Right hindlimb (tissue), 1 donor: ENCODE measurements around the gene RBKS.

Source experiments
- DNase-seq: peaks from one replicate; pipeline ENCODE4 v3.0.0-alpha.2; 2018

Gene RBKS

DNA sequence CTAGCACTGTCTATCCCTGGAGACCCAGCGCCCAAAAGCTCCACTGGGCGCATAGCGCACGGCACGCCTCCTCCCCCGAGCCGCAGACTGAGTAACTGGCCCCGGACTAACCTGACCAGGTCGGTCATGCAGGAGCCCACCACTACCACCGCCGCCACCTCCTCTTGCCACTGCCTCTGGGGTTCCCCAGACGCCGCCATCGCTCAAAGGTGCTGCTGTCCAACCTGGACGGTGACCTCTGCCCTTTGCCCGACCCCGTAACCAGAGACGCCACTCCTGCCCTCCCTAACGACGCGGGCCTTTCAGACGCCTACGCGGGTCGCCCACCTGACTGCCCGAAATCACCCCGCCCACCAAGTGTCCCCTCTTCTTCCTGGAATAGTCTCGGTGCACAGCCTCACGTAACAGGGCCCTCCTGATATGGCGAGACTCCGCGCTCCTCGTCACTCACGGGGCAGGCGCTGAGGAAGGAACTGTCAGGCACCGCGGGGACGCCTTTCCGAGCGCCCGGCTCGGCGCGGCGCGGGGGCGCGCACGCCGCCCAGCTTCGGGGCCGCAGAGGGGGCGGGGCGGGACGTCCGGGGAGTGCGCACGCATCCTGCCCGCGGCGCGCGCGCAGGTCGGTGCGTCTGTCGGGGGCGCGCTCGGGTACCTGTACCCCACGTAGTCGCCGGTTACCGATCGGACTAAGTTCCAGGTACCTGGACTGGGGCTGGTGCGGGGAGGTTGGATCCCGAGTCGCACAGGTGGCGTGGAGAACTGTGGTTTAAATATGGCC lies at the start of gene RBKS, which contains the start of gene BABAM2:
Gene RBKS, minus strand, starts transcription at position 242 of the 778 bp plus-strand sequence. Its CDS starts 42 bp downstream, at position 200.
Gene BABAM2, plus strand, starts transcription at position 584 of the 778 bp plus-strand sequence. CDS start 3,828 bp downstream, outside the sequence.
- DNase-seq: peak; percentile 91

DNA sequence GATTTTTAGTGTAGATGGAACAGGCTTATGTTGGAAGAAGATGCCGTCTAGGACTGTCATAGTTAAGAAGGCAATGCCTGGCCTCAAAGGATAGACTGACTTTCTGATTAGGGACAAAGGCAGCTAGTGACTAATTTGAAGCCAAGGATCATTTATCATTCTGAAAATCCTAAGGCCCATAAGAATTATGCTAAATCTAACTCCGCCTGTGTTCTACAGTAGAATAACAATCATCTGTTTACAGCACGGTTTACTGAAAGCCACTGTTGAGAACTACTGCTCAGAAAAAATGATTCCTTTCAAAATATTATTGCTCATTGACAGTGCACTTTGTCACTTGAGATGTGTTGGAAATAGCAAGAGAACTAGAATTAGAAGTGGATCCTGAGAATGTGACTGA lies 44.8 kb upstream of the RBKS start:
- DNase-seq: no peak

DNA sequence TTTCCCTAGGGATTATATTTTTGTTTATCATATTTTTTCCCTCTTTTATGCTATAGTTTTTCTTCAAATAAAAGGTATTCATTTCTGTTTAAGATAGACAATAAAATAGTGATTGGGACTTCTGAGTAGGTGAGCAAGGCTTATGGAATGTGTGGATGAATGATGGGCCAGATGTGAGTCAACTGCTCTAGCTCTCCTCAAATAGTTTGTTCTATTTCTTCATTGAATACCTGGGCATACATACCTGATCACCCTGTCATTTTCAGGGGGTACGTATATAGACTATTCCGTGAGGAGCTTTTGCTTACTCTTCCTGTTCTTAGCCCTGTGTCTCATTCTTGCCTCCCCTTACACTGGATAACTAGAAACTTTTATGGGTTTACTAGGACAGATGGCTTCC lies 42.2 kb upstream of the RBKS start:
- DNase-seq: no peak

DNA sequence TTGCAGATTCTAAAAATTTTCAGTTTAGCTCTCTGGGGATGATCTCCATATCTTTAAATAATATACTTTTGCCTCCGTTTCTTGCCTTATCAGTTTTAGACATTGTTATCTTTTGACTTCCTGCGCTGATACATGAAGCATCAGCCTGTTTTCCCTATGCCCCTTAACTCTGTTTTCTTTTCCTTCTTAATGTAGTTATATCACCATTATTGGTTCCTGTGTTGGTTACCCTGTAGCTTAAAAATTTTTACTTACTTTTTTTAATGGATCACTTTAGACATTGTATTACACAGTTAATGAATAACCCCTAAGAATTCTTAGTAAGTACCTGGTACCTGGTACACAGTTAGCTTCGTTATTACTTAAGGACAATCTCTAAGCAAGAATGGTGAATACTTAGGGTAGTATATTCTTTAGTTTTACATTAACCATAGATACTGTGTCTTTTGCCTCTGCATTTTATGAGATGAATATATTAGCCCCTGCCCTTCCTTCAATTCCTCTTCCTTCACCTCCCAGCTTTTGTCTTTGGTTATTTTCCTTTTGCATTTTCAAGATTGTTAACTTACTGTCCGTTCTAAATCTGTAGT lies 41.3 kb upstream of the RBKS start:
- no peak for DNase-seq

DNA sequence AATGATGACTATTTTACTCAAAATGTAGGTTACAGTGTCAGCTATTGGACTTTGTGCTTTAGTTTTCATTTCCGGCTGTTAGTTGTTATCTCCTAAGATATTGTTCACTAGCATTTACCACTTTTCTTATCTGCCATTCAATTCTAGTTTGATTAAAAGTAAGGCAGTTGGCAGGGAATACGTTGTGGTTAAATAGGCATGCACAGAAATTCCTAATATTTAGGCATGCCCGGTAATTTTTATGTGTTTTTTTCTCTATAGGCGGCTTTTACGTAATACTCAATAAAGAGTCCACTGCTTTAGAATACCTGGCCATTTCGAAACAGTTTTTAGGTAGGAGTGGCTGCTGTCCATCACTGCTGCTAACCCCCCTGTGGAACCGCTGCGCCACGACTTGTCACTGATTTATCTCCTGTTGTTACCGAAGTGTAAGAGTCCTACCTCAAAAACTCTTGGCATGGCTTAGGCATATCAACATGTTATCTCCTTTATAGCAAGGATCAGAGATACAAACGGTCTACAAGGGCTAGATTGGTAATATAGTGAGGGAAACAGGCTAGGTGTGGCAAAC lies 39.8 kb upstream of the RBKS start:
- no peak for DNase-seq

DNA sequence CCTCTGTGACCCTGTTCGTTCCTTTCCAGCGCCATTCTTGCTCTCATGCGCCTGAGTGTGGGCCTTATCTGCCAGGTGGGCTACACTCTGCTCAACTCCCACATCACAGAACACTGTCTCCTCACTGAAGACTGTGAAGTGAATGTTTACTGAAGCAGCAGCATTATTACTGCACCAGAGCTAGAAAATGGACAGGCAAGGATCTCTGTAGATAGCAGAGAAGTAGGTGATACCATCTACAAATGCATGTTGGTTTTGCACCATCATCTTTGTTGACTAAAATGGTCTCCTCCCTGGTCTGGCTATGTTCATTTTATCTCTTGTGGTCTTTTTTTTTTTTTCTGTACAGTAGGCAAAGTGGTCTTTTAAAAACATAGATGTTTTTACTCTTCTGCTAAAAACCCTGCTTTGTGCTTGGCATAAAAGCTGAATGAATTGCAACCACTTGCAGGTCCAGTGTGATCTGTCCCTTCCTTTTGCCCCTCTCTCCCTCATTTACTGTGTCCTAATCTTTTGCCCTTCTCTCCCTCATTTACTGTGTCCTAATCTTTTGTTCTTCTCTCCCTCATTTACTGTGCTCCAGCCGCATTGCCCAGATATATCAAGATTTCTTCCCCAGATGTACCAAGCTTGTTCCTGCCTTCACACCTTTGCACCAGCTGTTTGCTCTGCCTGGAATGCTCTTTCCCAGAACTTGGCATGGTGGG lies 35.7 kb upstream of the RBKS start:
- DNase-seq: no peak

DNA sequence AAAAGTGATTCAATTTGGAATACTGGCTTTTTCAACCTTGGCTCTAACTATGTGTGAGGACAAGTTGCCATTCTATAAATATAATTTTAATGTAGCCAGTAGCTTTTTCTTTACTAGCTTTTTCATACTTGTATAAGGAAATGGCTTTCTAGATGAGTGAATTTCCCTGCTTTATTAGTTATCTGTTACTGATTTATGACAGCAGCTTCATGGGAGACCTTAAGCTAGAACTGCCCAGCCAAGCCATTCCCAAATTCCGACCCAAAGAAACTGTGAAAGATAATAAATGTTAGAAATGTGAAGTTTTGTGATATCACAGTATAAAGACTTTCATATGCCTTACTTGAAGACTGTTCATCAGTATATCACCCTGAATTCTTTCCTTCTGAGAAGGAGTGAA lies 32.7 kb upstream of the RBKS start:
- no peak for DNase-seq

DNA sequence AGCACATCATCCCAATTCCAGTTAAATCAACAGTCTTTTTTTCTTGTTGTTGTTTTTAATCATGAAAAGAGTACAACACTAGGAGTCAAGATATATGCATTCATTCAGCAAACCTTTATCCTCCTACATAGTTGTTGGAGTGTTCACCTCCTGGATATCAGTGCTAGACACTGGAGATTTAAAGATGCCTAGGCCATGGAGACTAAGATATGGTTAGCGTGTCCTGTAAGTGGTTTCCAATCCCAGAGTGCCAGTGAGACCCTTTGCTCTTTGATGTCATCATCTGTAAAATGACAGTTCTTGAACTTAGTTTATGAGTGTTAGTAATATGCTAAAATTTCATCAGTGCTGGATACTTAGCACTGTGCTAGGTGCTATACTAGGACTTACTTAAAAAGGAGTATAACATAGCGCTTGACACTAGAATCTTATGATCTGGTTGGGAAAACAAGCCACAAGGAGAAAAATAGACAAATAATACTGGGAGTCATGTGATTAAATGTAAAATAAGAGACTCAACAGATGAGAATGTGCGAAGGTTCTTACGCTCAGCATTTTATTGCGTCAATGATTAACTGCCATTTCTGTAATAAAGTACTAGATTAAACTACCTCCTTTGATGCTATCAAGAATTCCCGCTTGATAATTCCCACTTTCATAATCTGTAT lies 31.8 kb upstream of the RBKS start:
- no peak for DNase-seq

DNA sequence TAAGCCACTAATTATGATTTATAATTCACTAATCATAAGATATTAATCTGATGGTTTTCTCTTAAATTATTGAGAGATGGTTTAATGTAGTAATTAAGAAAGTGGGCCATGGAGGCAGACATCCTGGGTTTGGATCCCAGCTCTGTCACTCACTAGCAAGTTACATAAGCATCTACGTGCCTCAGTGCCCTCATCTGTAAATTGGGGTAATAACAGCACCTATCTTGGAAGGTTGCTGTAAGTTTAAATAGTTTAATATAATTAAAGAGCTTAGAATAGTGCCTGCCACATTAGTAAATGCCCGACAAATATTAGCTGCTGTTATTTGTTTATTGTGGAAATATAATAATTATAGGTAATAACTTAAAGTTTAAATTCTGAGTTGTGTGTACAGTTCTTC lies 31.2 kb upstream of the RBKS start:
- DNase-seq: no peak

DNA sequence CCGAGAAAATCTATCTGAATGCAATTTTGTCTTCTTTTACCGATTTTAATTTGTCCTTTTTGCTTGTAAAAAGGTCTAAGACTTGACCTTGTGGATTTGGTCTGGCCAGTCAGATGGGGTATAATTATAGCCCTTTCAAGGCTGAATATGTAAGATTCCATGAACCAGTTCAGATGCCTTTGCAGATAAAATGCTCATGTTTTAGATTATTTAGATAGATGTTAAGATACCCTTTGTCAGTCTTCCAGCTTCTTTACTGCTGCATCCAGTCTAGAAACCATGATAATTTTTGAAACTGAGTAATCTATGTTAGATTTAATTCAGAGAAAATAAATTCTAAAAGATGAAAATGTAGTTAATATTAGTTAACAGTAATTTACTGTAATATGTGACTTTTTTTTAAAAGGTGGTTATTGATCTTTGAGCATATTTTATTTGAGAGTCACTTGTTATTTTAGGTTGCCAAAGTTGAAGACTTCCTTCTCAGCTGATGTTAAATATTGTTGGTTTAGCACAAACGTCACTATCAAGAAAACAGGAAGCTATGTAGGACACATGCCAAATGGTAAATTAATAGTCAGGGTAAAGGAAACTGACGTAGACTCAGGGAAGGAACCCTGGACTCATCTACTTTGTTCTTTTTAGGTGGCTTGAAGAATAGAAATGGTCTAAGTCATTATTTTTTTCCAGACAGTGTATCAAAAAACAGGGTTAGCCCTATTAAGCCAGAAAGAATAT lies 30.1 kb upstream of the RBKS start:
- no peak for DNase-seq

DNA sequence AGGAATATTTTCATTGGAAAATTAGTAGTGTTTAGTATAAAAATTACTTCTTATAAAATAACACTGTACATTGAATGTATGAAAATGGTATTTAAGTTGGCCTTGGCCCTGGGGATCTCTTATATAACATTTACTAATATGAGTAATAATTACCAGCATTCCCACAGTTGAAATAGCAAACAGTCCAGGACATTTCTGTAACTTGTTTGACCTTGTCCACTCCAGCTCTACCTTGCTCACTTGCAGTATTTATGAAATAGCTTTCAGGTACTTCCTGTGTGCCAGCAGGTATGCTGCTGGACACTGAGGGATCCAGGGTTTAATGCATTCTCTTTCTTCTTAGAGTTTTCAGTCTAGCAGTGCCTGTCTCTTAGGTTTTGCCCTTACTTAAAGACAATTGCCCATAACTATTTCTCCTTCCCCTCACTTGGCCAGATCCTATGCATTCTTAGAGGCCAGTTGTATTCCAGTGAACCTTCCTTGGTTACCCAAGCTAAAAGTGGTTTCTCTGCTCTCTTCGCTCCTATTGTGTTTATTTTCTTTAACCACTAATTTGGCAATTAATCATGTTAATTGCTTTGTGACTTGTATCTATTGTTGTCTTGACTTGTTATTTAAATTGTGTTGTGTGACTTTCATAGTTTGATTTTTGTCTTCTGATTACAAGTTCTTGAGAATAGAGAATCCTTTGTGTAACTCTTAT lies 26.3 kb upstream of the RBKS start:
- DNase-seq: no peak

DNA sequence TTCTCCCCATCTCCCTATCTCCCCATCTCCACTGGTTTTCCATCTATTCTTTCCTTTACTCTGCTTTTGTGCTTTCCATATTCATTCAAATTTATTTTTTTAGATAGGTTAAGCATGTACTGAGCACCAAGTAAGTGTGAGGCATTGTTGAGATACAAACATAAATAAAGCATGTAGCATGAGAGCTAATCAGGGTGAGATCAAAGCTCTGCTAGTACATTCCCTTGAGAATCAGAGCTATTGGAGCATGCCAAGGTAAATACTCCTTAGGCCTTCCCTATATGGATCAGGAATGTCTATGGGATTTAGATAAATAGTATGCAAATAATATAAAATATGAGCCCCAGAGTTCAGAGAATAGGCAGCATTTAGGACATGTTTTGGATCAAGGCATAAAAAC lies 25.7 kb upstream of the RBKS start:
- no peak for DNase-seq

DNA sequence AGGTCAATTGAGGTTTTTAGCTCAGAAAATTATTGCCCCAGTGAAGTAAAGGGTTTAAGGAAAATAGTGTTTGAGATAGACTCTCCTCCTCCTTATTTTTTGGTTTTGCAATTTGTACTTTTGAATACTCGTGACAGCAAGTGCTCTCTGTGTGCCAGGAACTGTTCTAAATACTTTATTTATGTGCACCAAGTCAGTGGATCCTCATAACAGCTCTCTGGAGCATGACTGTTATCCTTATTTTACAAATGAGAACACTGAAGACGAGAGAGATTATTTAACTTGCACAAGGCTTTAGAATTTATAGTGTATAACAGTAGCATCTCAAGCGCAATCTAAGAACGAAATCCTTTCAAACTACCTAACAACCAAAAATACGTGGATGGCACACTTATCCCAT lies 25.0 kb upstream of the RBKS start:
- DNase-seq: no peak

DNA sequence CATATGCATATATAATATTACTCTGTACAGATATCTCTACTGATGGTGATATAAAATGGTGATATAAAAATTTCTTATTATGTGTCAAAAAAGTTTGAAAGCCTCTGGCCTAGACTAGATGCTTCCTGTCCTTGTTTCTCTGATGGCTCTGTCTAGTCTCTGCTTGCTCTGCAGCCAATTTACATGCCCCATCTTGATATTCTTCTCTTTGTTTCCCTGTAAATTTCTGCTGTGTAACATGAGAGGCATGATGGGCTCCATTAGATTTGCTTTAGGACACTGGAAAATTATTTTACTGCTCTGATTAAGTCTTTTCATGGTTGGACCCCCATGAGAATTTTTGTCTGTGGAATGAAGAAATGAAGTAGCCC lies 24.6 kb upstream of the RBKS start:
- DNase-seq: no peak

DNA sequence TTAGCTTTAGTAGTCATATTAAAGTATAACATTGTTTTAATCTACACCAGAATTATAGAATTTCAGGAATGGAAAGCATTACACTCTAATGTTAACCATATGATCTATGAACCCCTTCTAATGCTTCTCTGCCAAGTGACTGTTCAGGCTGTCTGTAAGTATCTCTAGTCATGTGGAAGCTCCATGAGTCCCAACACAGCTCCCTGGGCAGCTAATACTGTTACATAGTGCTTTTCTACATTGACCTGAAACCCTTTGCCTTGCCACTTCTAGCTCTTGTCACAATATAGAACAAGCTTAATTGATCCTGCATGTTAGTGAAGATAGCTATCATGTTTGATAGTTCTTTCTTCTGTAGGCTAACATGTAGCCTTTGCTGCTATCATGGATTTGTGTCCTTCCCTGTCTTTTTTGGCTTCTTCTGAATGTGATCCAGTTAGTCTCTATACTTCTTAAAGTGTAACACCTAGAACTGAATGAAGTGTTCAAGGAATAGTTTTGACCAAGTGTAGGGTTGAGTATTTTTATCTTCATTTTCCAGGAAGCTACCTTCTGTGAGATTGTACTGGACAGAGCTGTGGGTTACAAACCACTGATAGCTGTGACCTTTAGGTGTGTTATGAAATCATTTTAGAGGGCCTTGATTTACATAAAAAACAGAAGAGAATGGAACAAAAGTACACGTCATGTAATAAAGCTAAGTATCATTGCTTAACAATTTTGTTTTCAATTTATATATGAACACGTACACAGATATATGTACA lies 24.0 kb upstream of the RBKS start:
- DNase-seq: no peak

DNA sequence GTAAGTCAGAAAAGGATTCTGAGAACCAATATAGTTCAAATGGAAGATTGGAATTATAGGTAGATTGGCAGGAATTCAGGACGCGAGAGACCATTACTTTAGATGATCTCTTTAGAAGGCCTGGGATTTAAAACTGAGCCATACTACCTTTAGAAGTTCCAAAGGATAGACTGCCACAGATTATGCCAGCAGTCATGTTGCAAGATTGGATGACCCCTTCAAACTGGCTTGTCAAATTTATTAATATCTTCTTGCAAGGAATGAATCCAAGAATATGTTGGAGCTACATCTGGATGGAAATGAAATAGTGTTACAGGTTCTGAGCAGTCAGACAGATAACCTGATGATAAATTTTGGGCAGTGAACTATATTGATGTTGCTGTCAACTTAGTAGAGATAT lies 22.3 kb upstream of the RBKS start:
- no peak for DNase-seq

DNA sequence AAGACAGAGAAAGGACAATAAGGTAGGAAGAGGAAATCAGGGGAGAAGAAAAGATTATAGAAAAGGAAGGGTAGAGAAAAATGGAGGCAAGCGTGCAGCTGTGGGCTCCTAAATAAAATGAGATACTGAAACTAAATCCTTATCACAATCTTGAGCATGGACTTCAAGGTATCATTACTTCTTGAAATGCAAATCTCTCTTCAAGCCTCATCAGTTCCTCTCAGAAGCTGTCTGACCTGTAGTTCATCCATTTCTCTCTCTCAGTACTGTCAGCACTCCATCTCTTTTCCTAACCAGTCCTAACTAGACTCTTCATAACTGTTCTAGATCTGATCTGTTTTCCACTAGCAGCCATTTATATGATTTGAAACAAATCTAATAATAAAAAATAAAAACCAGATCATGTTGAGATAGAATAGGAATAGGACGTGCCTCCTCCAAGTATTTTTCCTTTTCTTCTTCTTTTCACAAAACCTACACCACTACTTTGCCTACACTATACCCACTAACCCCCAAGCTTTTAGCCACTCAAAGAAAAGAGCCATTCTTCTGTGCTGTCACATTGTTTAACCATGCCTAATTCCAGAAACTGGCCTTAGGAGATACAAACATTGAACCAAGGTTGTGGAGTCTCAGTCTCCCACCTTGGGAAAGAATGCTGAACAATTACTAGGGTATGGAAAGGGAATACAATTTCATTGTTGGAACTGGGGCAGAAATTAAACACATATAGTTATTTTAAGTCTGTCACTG lies 21.4 kb upstream of the RBKS start:
- no peak for DNase-seq

DNA sequence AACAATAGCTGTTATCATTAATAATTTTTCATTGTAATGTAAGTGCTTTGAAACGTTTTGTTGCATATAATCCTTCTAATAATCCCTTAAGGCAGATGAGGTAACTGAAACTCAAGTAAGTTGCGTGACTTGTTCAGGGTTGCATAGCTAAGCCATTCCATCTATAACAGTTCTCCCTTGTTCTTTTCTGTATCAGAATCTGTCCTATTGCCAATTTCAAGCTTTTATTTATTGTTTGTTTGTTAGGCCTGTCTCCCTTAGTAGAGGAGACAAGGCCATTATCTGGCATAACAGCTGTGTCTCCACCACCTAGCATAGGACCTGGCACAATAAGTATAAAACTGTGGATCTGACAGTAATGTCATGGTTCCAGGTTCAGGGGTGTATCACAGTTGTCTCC lies 19.7 kb upstream of the RBKS start:
- no peak for DNase-seq

DNA sequence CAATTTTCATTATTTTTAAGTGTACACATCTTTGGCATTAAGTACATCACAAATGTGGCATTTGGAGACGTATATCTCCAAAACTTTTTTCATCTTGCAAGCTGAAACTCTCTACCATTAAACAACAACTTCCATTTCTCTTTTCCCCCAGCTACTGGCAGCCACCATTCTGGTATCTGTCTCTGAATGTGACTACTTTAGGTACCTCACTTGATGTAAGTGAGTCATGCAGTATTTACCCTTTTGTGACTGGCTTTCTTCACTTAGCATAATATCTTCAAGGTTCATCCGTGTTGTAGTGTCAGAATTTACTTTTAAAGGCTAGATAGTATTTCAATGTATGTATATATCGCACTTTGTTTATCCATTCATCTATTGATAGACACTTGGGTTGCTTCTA lies 17.4 kb upstream of the RBKS start:
- no peak for DNase-seq

DNA sequence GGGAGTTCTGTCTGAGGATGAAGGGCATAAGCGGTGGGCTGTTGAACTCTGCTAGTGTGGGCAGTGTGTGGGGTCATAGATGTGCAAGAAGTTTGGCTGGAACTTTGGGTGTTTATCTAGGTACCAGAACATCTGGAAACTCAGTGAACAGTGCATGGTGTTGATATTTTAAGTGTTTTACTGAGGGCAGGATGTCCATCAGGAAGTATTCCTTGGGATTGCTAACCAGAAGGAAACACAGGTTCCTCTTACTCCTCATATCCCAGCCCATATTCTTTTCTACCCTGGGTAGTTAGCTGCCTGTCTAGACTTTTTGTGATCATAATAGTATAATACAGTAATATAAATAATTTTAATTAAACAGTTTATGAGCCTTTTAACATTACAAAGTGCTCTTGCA lies 15.9 kb upstream of the RBKS start:
- DNase-seq: no peak

DNA sequence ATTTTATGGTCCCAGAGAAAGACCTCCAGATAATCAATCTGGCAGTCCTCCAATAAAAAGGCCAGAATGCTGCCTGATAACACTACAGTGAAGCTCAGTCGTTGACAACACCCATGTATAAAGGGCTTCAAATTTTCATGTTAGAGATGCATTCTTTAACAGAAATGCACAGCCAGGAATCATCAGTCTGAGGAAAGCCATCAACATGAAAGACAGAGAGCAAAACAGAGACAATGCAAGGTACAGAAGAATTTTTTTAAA lies 14.1 kb upstream of the RBKS start:
- no peak for DNase-seq
